VCaP (cell line): ENCODE results near the gene SHISAL1.

Experiments used
- H3K27ac ChIP-seq: fragments of 450-650 bp; 2 replicates; pipeline ENCODE4 v1.5.1; 2017
- CTCF ChIP-seq: fragments of 450-650 bp; conservative IDR thresholded peaks from 2 replicates; pipeline ENCODE4 v1.5.1; 2017; ENCODE audit warnings: mild to moderate bottlenecking, moderate library complexity

SHISAL1 gene

GRCh38 chr22:44225091-44225689 is 87.6 kb downstream of the SHISAL1 start:
- no peak for TF ChIP-seq CTCF
- no peak overlapping the region for H3K27ac ChIP-seq

GRCh38 chr22:44224166-44224565 is 88.6 kb downstream of the SHISAL1 start:
- no peak for TF ChIP-seq CTCF

GRCh38 chr22:44221710-44222475 is 90.9 kb downstream of the SHISAL1 start:
- no peak for TF ChIP-seq CTCF
- H3K27ac ChIP-seq: no peak overlapping the region

More at GRCh38 chr22:44224166-44224565, 88.6 kb downstream of the SHISAL1 start:
- H3K27ac ChIP-seq: no peak overlapping the region

GRCh38 chr22:44220727-44221680 is 91.7 kb downstream of the SHISAL1 start:
- no peak for TF ChIP-seq CTCF

GRCh38 chr22:44219101-44219870 is 93.5 kb downstream of the SHISAL1 start:
- no peak overlapping the region for H3K27ac ChIP-seq
- TF ChIP-seq CTCF: no peak

More at GRCh38 chr22:44220727-44221680, 91.7 kb downstream of the SHISAL1 start:
- H3K27ac ChIP-seq: no peak overlapping the region

GRCh38 chr22:44218071-44218470 is 94.7 kb downstream of the SHISAL1 start:
- no peak for TF ChIP-seq CTCF
- H3K27ac ChIP-seq: no peak overlapping the region
